Fibroblast of lung (primary cell): Measurements from ENCODE around the gene NT5DC4.

Experiments
- CTCF ChIP-seq, 2 donors: IDR thresholded peaks in 1 of 2; conservative IDR thresholded peaks in 1 of 2; 1 replicate in 1 of 2; 2 replicates in 1 of 2; pipeline ENCODE4 v1.5.1; 2011 to 2012; ENCODE audit warnings: low read length in 2 of 2, control low read depth in 1 of 2, inconsistent platforms in 1 of 2, low read depth in 1 of 2, mild to moderate bottlenecking in 1 of 2
- EZH2 ChIP-seq: IDR thresholded peaks from 2 replicates; pipeline ENCODE4 v1.5.1; 2012; ENCODE audit warnings: low read length, control low read depth, mild to moderate bottlenecking; ENCODE audit errors: missing control alignments

- TF ChIP-seq CTCF (conservative IDR thresholded peaks at IDR 0.05 in 1 of 2, IDR thresholded peaks at IDR 0.05 in 1 of 2; ENCODE audit: low read depth in 1 of 2, low read length in 2 of 2): no peak
- no peak for TF ChIP-seq EZH2
These were observed 61.5 kb downstream of the NT5DC4 start for GRCh38 chr2:112782234-112782799.
